T47D (cell line): ENCODE results near the gene HACD2.
A peak's percentile ranks its signal among the peaks of the same experiment; 100 is the strongest.

ENCODE experiments used
- DNase-seq, 2 experiments: peaks; one replicate each; pipeline versions ENCODE4 v3.0.0 to v3.0.0-alpha.2; 2011 to 2012; ENCODE audit warnings: low read depth in 1 of 2, low spot score in 1 of 2
- JUND ChIP-seq: IDR thresholded peaks from 2 replicates; pipeline ENCODE4 v1.6.1; 2012; ENCODE audit warnings: low read depth
- in situ Hi-C: cut with HindIII; loops from 2 replicates; pipeline ENCODE4 v1.10.0; 2016; ENCODE audit warnings: low sequenced_read_pairs, low pct_unique_long_range_greater_than_20kb

Gene HACD2

DNA sequence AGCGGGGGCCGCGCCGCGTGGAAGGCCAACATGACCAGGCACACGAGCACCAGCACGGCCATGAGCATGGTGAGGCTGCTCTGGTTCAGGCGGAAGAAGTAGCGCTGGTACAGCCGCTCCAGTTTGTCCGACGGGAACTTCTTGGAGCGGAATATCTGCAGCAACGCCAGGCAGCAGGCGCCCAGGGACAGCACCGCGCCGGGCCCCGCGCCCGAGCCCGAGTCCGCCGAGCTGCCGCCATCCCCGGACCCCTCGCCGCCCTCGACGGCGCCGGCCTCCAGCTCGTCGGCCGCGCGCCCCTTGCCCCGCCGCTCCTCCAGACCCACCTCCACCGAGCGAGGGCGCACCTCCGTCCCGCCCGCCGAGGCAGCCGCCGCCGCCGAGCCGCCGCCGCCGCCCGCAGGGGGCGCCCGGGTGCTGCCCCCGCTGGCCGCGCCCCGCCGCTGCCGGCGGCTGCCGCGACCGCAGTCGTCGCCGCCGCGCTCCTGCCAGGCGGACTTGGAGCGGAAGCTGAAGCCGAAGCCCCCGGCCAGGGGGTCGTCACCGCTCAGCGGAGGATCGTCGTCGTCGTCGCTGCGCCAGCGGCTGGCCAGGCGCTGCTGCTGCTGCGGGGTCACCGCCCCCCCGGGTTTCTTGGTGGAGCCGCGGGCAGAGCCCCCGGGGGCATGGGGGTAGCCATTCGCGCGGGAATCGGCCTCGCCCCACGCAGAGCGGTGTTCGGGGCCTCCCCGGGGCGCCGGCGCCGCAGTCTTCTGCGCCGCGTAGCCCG lies 136.9 kb downstream of the HACD2 start:
- DNase-seq: peak; percentile 33 to 51
- no peak for TF ChIP-seq JUND
- in situ Hi-C loops: no loop called here

DNA sequence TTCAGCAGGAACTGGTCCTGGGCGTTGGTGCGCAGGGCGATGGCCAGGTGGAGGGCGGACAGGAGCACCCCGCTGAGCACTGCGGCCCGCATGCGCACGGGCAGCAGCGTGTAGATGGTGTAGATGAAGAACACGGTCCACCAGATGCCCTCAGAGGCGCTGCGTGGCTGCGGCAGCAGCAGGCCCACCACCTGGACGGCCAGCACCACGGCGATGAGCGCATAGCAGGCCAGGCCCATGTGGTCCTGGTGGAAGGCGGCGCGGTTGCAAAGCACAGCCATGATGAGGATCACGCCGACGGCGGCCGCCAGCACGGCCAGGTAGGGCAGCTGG lies 137.5 kb downstream of the HACD2 start:
- in situ Hi-C loops: no loop called here
- no peak for TF ChIP-seq JUND
- DNase-seq: no peak

DNA sequence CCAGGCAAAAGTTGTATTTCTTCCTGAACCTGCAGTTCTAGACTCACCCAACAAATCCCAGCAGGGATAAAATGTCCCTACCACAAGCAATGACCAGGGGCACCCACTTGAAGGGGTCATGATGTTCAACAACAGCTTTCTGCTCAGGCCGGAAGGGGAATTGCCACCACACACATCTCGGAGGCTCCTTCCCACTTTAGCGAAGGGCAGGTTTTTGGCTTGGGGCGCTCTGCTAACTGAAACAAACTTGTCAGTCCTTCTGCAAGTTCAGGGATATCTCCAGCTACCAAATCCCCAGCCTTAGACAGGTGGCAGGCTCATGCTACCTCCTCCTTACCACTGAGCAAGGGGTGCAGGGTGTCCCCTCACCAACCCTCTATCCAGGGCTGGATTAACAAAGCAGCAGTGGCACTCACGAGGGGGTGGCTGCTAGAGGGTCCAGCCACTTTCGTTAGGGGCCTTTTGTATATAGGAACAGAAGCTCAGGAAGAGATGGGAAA lies 138.2 kb downstream of the HACD2 start:
- TF ChIP-seq JUND: no peak
- no peak for DNase-seq
- in situ Hi-C loops: no loop called here

DNA sequence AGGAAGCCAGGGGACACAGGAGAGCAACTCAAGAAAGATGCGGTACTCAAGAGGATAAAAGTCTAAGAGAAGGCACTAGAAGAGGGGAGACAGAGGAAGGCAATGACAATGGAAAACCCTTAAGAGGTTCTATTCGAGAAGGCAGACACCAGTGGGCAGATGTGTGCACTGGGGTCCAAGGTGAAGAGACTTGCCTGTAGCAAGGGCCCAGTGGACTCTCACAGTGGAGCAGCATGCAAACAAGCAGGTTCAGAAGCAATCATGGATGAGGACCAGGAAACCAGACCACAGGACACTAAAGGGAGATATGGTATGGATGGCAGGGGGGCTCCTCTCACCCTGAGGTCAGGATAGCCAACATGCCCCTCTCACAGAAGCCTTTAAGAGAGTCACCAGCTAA lies 138.6 kb downstream of the HACD2 start:
- TF ChIP-seq JUND: no peak
- no peak for DNase-seq
- in situ Hi-C loops: no loop called here

DNA sequence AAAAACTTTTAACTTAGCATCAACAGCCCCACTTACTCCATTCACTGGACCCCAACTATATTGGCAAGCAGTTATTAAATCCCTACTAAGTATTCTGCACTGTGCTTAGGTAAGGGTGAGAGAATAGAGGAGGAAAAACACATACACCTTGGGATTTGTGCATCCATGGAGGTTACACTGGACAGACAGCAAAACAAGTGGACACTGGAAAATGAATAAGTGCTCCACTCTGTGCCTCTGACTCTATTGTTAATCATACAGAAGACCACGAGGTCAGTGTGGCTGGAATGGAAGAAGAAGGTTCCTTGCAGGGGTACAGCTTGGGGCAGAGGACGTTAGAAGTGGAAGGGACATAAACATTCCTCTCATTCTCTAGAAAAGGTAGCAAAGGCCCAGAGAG lies 139.2 kb downstream of the HACD2 start:
- TF ChIP-seq JUND: no peak
- in situ Hi-C loops: no loop called here
- DNase-seq: no peak

DNA sequence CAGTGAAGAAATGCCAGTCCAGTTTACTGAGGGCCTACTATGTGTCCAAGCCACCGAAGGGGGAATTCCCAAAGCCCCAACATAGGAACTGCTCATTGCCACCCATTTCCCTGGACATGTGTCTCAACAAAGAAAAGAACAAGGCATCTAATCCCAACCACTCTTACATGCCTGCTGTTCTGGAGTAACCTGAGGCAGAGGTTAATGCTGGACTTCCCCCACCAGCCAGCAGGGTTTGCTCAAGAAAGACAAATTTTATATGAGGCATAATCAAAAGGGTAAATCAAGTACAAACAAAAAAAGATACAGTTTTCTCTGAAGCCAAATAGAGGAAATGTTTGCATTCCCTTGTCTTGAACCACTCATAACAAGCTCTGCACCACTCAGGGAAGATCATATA lies 140.1 kb downstream of the HACD2 start:
- no peak for TF ChIP-seq JUND
- in situ Hi-C loops: no loop called here
- DNase-seq: peak in 1 of 2 experiments; percentile 22

DNA sequence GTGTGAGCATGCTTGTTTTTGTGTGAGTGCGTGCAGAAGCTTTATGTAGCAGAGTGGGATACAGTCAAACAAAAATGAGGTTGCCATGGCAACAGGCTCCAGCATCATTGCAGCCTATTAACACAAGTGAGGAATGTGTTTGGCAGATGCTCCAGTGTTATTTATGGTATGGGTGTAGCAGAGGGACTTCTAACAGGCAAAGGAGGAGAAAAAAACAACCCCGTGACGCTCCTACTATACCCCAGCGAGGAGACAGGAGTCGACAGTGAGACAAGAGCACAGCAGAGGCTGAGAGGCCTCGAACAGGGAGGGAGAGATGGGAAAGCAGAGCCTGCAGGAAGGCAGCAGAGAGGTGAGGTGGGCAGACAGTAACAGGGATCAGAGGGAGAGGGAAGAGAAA lies 140.8 kb downstream of the HACD2 start:
- no peak for TF ChIP-seq JUND
- in situ Hi-C loops: no loop called here
- no peak for DNase-seq

DNA sequence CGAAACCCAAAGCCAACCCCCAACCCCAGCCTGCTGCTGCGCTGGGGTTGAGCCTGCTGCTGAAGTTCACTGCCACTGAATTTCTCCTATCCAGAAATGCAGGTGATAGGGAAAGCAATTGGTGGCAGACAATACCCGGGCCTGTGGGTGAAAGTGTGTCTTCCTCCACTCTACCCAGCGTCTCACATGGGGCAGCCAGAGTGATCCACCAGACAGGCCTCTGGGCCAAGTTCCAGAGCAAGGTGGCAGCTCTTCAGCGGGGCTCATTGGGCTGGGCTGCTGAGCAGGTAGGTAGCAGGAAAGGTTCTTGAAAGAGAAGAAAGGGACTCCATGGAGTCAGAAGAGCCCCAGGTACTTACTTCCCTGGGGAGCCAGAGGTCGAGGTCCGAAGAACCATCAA lies 141.9 kb downstream of the HACD2 start:
- TF ChIP-seq JUND: no peak
- in situ Hi-C loops: no loop called here
- DNase-seq: no peak

DNA sequence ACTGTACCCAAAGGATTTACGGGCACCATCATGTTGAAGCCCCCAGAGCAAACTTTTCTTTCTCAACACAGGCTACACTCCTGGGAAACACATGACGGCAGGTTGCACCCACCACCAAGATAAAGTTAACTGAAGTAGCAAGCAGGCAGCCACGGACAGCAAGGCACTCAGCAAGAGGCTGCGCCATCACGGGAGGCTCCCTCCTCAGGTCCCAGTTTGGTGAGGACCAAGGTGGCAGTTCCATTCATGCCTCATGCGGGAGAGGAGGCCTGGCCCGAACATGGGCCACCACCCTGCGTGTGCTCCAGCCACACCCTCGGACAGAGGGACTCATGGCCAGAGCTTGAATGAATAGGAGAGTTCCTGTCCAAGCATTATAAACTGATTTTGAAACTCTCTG lies 142.7 kb downstream of the HACD2 start:
- no peak for TF ChIP-seq JUND
- in situ Hi-C loops: no loop called here
- DNase-seq: no peak
